Measurements from ENCODE around the gene P2RY6. TPM values are rescaled to one million over a fixed set of nuclear protein-coding genes. Genes with fewer than 3 reads are reported as not detected.

Gene P2RY6
- total RNA-seq, 2 experiments from 2014 or later: not detected

GRCh38 chr11:73321604-73322381 lies 49.7 kb downstream of the P2RY6 start:
- no peaks in the 10 kb centered on the region for H3K36me3 Mint-ChIP-seq (ENCODE audit: low read depth)
- no peaks in the 10 kb centered on the region for H3K27me3 Mint-ChIP-seq
- TF ChIP-seq CTCF (IDR thresholded peaks at IDR 0.05): no peak
- no peak for DNase-seq
- ChIA-PET POLR2A (interaction anchor here (1.1 kb wide), 1 partner anchor 13 kb away, joined by 3 read pairs; no protein-coding TSS in a partner anchor), CTCF (interaction anchor here (2.0 to 3.3 kb wide), 2 partner anchors 13 to 15 kb away, joined by 7 to 14 read pairs; no protein-coding TSS in a partner anchor)
- H3K27ac Mint-ChIP-seq: no peak overlapping the region
- no peaks in the 10 kb centered on the region for H3K9me3 Mint-ChIP-seq
- H3K4me1 Mint-ChIP-seq (ENCODE audit: low read depth): peaks cover 4% of the 10 kb centered on the region
- ATAC-seq: no peak
- no peak overlapping the region for H3K4me3 Mint-ChIP-seq
- intact Hi-C loops (cut with micrococcal nuclease): no loop called here

- H3K9me3 Mint-ChIP-seq: no peaks in the 10 kb centered on the region
- H3K4me1 Mint-ChIP-seq (ENCODE audit: low read depth): peaks cover 10% of the 10 kb centered on the region
- H3K36me3 Mint-ChIP-seq (ENCODE audit: low read depth): no peaks in the 10 kb centered on the region
- no peak overlapping the region for H3K27ac Mint-ChIP-seq
- ChIA-PET POLR2A (no interaction called here), CTCF (interaction anchor here (0.8 to 3.3 kb wide), 3 partner anchors 13 to 16 kb away, joined by 3 to 14 read pairs (median 7); no protein-coding TSS in a partner anchor)
- H3K27me3 Mint-ChIP-seq: no peaks in the 10 kb centered on the region
- intact Hi-C loops (cut with micrococcal nuclease): no loop called here
- DNase-seq (no peak), ATAC-seq (no peak)
- TF ChIP-seq CTCF (IDR thresholded peaks at IDR 0.05): no peak
- H3K4me3 Mint-ChIP-seq: no peak overlapping the region
Measured at GRCh38 chr11:73322382-73323306, 50.5 kb downstream of the P2RY6 start.

GRCh38 chr11:73323464-73323863 lies 51.3 kb downstream of the P2RY6 start:
- no peak overlapping the region for H3K27ac Mint-ChIP-seq
- CTCF ChIA-PET: interaction anchor here (0.8 to 3.3 kb wide), 2 partner anchors 12 to 13 kb away, joined by 3 to 14 read pairs; no protein-coding TSS in a partner anchor
- no peaks in the 10 kb centered on the region for H3K9me3 Mint-ChIP-seq
- no peak for TF ChIP-seq CTCF (IDR thresholded peaks at IDR 0.05)
- peaks cover 12% of the 10 kb centered on the region for H3K4me1 Mint-ChIP-seq (ENCODE audit: low read depth)
- H3K27me3 Mint-ChIP-seq: no peaks in the 10 kb centered on the region
- POLR2A ChIA-PET: no interaction called here
- intact Hi-C loops (cut with micrococcal nuclease): no loop called here
- H3K4me3 Mint-ChIP-seq: no peak overlapping the region
- ATAC-seq: no peak
- DNase-seq: no peak
- no peaks in the 10 kb centered on the region for H3K36me3 Mint-ChIP-seq (ENCODE audit: low read depth)

GRCh38 chr11:73324116-73324515 lies 52.0 kb downstream of the P2RY6 start:
- Mint-ChIP-seq H3K27ac (no peak overlapping the region), H3K36me3 (ENCODE audit: low read depth) (no peaks in the 10 kb centered on the region), H3K4me3 (no peak overlapping the region), H3K4me1 (ENCODE audit: low read depth) (peaks cover 12% of the 10 kb centered on the region), H3K27me3 (no peaks in the 10 kb centered on the region), H3K9me3 (no peaks in the 10 kb centered on the region)
- POLR2A ChIA-PET: no interaction called here
- CTCF ChIA-PET: interaction anchor here (1.7 kb wide), 1 partner anchor 11 kb away, joined by 6 read pairs; no protein-coding TSS in a partner anchor
- TF ChIP-seq CTCF (IDR thresholded peaks at IDR 0.05): no peak
- DNase-seq: no peak
- no peak for ATAC-seq
- intact Hi-C loops (cut with micrococcal nuclease): no loop called here
